ENCODE results near the gene MTA2.
A peak's percentile ranks its signal among the peaks of the same experiment; 100 is the strongest.
"Not testable (repeated sequence)": the region's sequence is repeated elsewhere in the genome, so short reads cannot be mapped to it uniquely, and the experiment has no call there.

Gene MTA2

GRCh38 chr11:62592989-62593421 is 8.7 kb downstream of the MTA2 start:
- DNase-seq (ENCODE audit: low read depth in 2 of 2, low spot score in 1 of 2): no peak

GRCh38 chr11:62592146-62592815 is 9.4 kb downstream of the MTA2 start:
- no peak for DNase-seq (ENCODE audit: low read depth in 2 of 2, low spot score in 1 of 2)

GRCh38 chr11:62591448-62592145 is 10.1 kb downstream of the MTA2 start, which contains the start of gene TUT1:
TUT1 (minus strand) TSS chr11:62591523; CDS start chr11:62591485, 38 bp downstream.
- DNase-seq (ENCODE audit: low read depth in 2 of 2, low spot score in 1 of 2): peak; percentile 89 to 90

GRCh38 chr11:62588966-62589637 is 12.6 kb downstream of the MTA2 start:
- DNase-seq (ENCODE audit: low read depth in 2 of 2, low spot score in 1 of 2): no peak

- DNase-seq (ENCODE audit: low read depth in 2 of 2, low spot score in 1 of 2): not testable (repeated sequence)
Measured at GRCh38 chr11:62585356-62585755, 16.3 kb downstream of the MTA2 start.

GRCh38 chr11:62581735-62582134 is 19.9 kb downstream of the MTA2 start:
- DNase-seq (ENCODE audit: low read depth in 2 of 2, low spot score in 1 of 2): not testable (repeated sequence)

GRCh38 chr11:62580959-62581715 is 20.5 kb downstream of the MTA2 start:
- no peak for DNase-seq (ENCODE audit: low read depth in 2 of 2, low spot score in 1 of 2)

GRCh38 chr11:62579252-62579651 is 22.4 kb downstream of the MTA2 start:
- DNase-seq (ENCODE audit: low read depth in 2 of 2, low spot score in 1 of 2): no peak

- DNase-seq (ENCODE audit: low read depth in 2 of 2, low spot score in 1 of 2): no peak
Measured at GRCh38 chr11:62578541-62578940, 23.1 kb downstream of the MTA2 start.

- DNase-seq (ENCODE audit: low read depth in 2 of 2, low spot score in 1 of 2): no peak
Measured at GRCh38 chr11:62577046-62577714, 24.5 kb downstream of the MTA2 start.

GRCh38 chr11:62575837-62576236 is 25.8 kb downstream of the MTA2 start:
- DNase-seq (ENCODE audit: low read depth in 2 of 2, low spot score in 1 of 2): no peak

GRCh38 chr11:62575156-62575555 is 26.5 kb downstream of the MTA2 start:
- no peak for DNase-seq (ENCODE audit: low read depth in 2 of 2, low spot score in 1 of 2)

- no peak for DNase-seq (ENCODE audit: low read depth in 2 of 2, low spot score in 1 of 2)
Measured at GRCh38 chr11:62574363-62575071, 27.1 kb downstream of the MTA2 start.

- peak; percentile 94 to 97 for DNase-seq (ENCODE audit: low read depth in 2 of 2, low spot score in 1 of 2)
Measured at GRCh38 chr11:62573592-62574362, 27.9 kb downstream of the MTA2 start, which contains the start of gene EEF1G. EEF1G (minus strand) TSS chr11:62573891; CDS start chr11:62573842, 49 bp downstream.

- no peak for DNase-seq (ENCODE audit: low read depth in 2 of 2, low spot score in 1 of 2)
Measured at GRCh38 chr11:62573006-62573591, 28.6 kb downstream of the MTA2 start.

GRCh38 chr11:62572431-62572830 is 29.2 kb downstream of the MTA2 start:
- DNase-seq (ENCODE audit: low read depth in 2 of 2, low spot score in 1 of 2): no peak

- DNase-seq (ENCODE audit: low read depth in 2 of 2, low spot score in 1 of 2): not testable (repeated sequence)
Measured at GRCh38 chr11:62571493-62571892, 30.2 kb downstream of the MTA2 start.

- DNase-seq (ENCODE audit: low read depth in 2 of 2, low spot score in 1 of 2): not testable (repeated sequence)
Measured at GRCh38 chr11:62570903-62571302, 30.8 kb downstream of the MTA2 start.

GRCh38 chr11:62569611-62570010 is 32.1 kb downstream of the MTA2 start:
- no peak for DNase-seq (ENCODE audit: low read depth in 2 of 2, low spot score in 1 of 2)

Measured in stimulated activated CD8-positive, alpha-beta memory T cell treated with anti-CD3 and anti-CD28 coated beads, Interleukin-4, amount 100 ng/mL, for 4 hours (primary cell).